Measurements from ENCODE around the gene EEPD1. TPM values are rescaled to one million over a fixed set of nuclear protein-coding genes. Genes with fewer than 3 reads are reported as not detected.
A peak's percentile ranks its signal among the peaks of the same experiment; 100 is the strongest.

The EEPD1 gene
- total and polyA plus RNA-seq, 3 donors from 2014 or later, result 10.2 to 11.8 (median 10.9) TPM

GRCh38 chr7:36155811-36156361 lies 2.8 kb downstream of the EEPD1 start:
- Histone ChIP-seq H3K4me3 (no peak overlapping the region), H3K27me3 (no peaks in the 10 kb centered on the region), H3K36me3 (ENCODE audit: low read depth, missing control alignments) (no peaks in the 10 kb centered on the region), H3K4me1 (peaks cover 31% of the 10 kb centered on the region), H3K9me3 (no peaks in the 10 kb centered on the region), H3K27ac (no peak overlapping the region)
- DNase-seq, result peak; percentile 26
- no peak for TF ChIP-seq POLR2A (IDR thresholded peaks at IDR 0.05)
- TF ChIP-seq CTCF (IDR thresholded peaks at IDR 0.05), result no peak
- intact Hi-C loops (cut with DNase I; ENCODE audit: low total_unique reads), result no loop called here
- 40 to 52% methylated on average over 12 of the region's 12 CpGs for WGBS, 2 donors

- 90 to 92% methylated on average over 9 of the region's 9 CpGs for WGBS, 2 donors
Observed at GRCh38 chr7:36157527-36158320, 4.7 kb downstream of the EEPD1 start.

GRCh38 chr7:36158321-36158605 lies 5.2 kb downstream of the EEPD1 start:
- no peaks in the 10 kb centered on the region for H3K36me3 ChIP-seq (ENCODE audit: low read depth, missing control alignments)
- H3K9me3 ChIP-seq, result no peaks in the 10 kb centered on the region
- no peak overlapping the region for H3K27ac ChIP-seq
- no peak overlapping the region for H3K4me3 ChIP-seq
- peaks cover 31% of the 10 kb centered on the region for H3K4me1 ChIP-seq
- no peak for DNase-seq
- no peaks in the 10 kb centered on the region for H3K27me3 ChIP-seq
- TF ChIP-seq CTCF (IDR thresholded peaks at IDR 0.05), result no peak
- TF ChIP-seq POLR2A (IDR thresholded peaks at IDR 0.05), result no peak
- WGBS, 2 donors, result 93 to 95% methylated on average over 2 of the region's 2 CpGs
- intact Hi-C loops (cut with DNase I; ENCODE audit: low total_unique reads), result no loop called here

More at GRCh38 chr7:36157527-36158320, 4.7 kb downstream of the EEPD1 start:
- intact Hi-C loops (cut with DNase I; ENCODE audit: low total_unique reads), result no loop called here
- Histone ChIP-seq H3K36me3 (ENCODE audit: low read depth, missing control alignments) (no peaks in the 10 kb centered on the region), H3K4me1 (peaks cover 31% of the 10 kb centered on the region), H3K27me3 (no peaks in the 10 kb centered on the region), H3K27ac (no peak overlapping the region), H3K9me3 (no peaks in the 10 kb centered on the region), H3K4me3 (no peak overlapping the region)
- no peak for DNase-seq
- TF ChIP-seq POLR2A (IDR thresholded peaks at IDR 0.05), result no peak
- no peak for TF ChIP-seq CTCF (IDR thresholded peaks at IDR 0.05)

- 33 to 44% methylated on average over 3 of the region's 3 CpGs for WGBS, 2 donors
- Histone ChIP-seq H3K4me3 (no peak overlapping the region), H3K4me1 (peaks cover 27% of the 10 kb centered on the region), H3K27ac (peak overlapping the region in 1 of 2 donors; percentile 60), H3K36me3 (ENCODE audit: low read depth, missing control alignments) (no peaks in the 10 kb centered on the region), H3K27me3 (no peaks in the 10 kb centered on the region), H3K9me3 (no peaks in the 10 kb centered on the region)
- TF ChIP-seq CTCF (IDR thresholded peaks at IDR 0.05) (no peak), POLR2A (IDR thresholded peaks at IDR 0.05) (no peak)
- peak; percentile 21 for DNase-seq
- intact Hi-C loops (cut with DNase I; ENCODE audit: low total_unique reads), result no loop called here
Observed at GRCh38 chr7:36159618-36160017, 6.6 kb downstream of the EEPD1 start.

GRCh38 chr7:36160313-36160712 lies 7.3 kb downstream of the EEPD1 start:
- intact Hi-C loops (cut with DNase I; ENCODE audit: low total_unique reads), result no loop called here
- Histone ChIP-seq H3K9me3 (no peaks in the 10 kb centered on the region), H3K27ac (no peak overlapping the region), H3K27me3 (no peaks in the 10 kb centered on the region), H3K4me1 (peaks cover 21% of the 10 kb centered on the region), H3K36me3 (ENCODE audit: low read depth, missing control alignments) (no peaks in the 10 kb centered on the region), H3K4me3 (no peak overlapping the region)
- TF ChIP-seq CTCF (IDR thresholded peaks at IDR 0.05) (no peak), POLR2A (IDR thresholded peaks at IDR 0.05) (no peak)
- 64 to 78% methylated on average over 5 of the region's 5 CpGs for WGBS, 2 donors
- no peak for DNase-seq
